ENCODE results near the gene EML4. TPM values are rescaled to one million over a fixed set of nuclear protein-coding genes. Genes with fewer than 3 reads are reported as not detected.

EML4 gene
- total and polyA plus RNA-seq, 5 experiments from 2014 or later, result 37.8 to 111 (median 48.1) TPM

DNA sequence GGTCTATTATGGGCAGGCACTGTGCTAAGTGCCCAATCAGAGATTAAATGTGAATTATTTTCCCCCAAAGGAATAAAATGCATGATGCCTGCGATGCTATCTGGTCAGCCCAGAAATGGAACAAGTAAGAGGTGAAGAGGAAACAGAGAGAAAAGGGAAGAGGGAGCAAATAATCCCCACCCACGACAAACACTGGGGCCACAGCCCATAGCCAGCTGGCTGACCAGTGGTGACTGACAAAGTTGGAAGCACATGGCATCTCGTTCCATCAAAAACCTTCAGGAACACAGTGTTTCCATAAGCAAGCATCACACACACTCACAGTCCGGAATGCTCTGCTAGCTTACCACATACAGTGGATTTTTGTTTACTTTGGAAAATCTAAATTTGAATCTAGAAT is 213.0 kb downstream of the EML4 start:
- POLR2A ChIA-PET, result interaction anchor here (0.6 kb wide), 1 partner anchor 163 kb away, joined by 3 read pairs; no protein-coding TSS in a partner anchor
- peak overlapping the region in 1 of 10 donors; percentile 8 for H3K27ac Mint-ChIP-seq
- no peak overlapping the region for H3K4me3 Mint-ChIP-seq
- H3K36me3 Mint-ChIP-seq, result no peaks in the 10 kb centered on the region
- H3K4me1 Mint-ChIP-seq, result peaks cover 0 to 2% (median 0%) of the 10 kb centered on the region in 4 donors
- H3K27me3 Mint-ChIP-seq, result peaks cover 0 to 5% (median 2%) of the 10 kb centered on the region in 5 donors
- DNase-seq (no peak), ATAC-seq (no peak)
- H3K9me3 Mint-ChIP-seq, result no peaks in the 10 kb centered on the region

Other genes starting within 250 kb of the EML4 start
- gene PKDCC, start 121.3 kb upstream of the EML4 start, total RNA-seq, result not detected
- not detected for gene PKDCC, start 121.3 kb upstream of the EML4 start, polyA plus RNA-seq
- gene COX7A2L, start 191.9 kb downstream of the EML4 start, total RNA-seq, result 10 to 100 TPM; 73.1 to 76.7 TPM
- gene COX7A2L, start 191.9 kb downstream of the EML4 start, polyA plus RNA-seq, result 100 to 1,000 TPM; 174 to 222 (median 194) TPM